Stomach (tissue), 9 donors: ENCODE results near the gene MEX3B. TPM values are rescaled to one million over a fixed set of nuclear protein-coding genes. Genes with fewer than 3 reads are reported as not detected.

Experiments used
- DNase-seq, 2 donors: peaks; one replicate each; pipeline versions ENCODE4 v3.0.0 to v3.0.0-alpha.2; 2013 to 2019
- H3K27ac ChIP-seq, 5 donors: fragments of 200-600 bp in 4 of 5; sonication (generic) in 4 of 5; one replicate each; pipeline ENCODE4 v1.5.1; 2013 to 2019; ENCODE audit warnings: mild to moderate bottlenecking in 1 of 5, moderate library complexity in 1 of 5
- H3K27me3 ChIP-seq, 3 donors: fragments of 200-600 bp; sonication (generic); one replicate each; pipeline ENCODE4 v1.5.1; 2017 to 2019; ENCODE audit warnings: mixed run types in 1 of 3
- H3K36me3 ChIP-seq, 4 donors: fragments of 200-600 bp; sonication (generic); 1 replicate in 3 of 4; 2 replicates in 1 of 4; pipeline ENCODE4 v1.5.1; 2016 to 2019
- H3K4me1 ChIP-seq, 4 donors: fragments of 200-600 bp; sonication (generic); one replicate each; pipeline ENCODE4 v1.5.1; 2016 to 2019
- H3K4me3 ChIP-seq, 4 donors: fragments of 200-600 bp; sonication (generic) in 3 of 4; one replicate each; pipeline ENCODE4 v1.5.1; 2016 to 2019; ENCODE audit warnings: mild to moderate bottlenecking in 1 of 4
- H3K9me3 ChIP-seq, 4 donors: fragments of 200-600 bp; sonication (generic); one replicate each; pipeline ENCODE4 v1.5.1; 2016 to 2019
- CTCF ChIP-seq, 7 experiments: fragments of 450-650 bp in 4 of 7; fragments of 200-600 bp in 3 of 7; sonication (generic) in 3 of 7; IDR thresholded peaks; one replicate each; pipeline ENCODE4 v1.5.1; 2016 to 2019; ENCODE audit warnings: antibody characterized with exemption in 7 of 7, control low read depth in 2 of 7, mild to moderate bottlenecking in 1 of 7
- EP300 ChIP-seq: sonication (generic); formaldehyde crosslinking; IDR thresholded peaks from one replicate; pipeline ENCODE4 v1.6.1; 2017; ENCODE audit warnings: antibody characterized with exemption
- POLR2A ChIP-seq, 4 donors: fragments of 450-650 bp; IDR thresholded peaks; one replicate each; pipeline ENCODE4 v1.6.1; 2016; ENCODE audit warnings: antibody characterized with exemption in 4 of 4, control low read depth in 2 of 4, mild to moderate bottlenecking in 1 of 4, moderate library complexity in 1 of 4
- POLR2AphosphoS5 ChIP-seq, 3 donors: sonication (generic); formaldehyde crosslinking; IDR thresholded peaks; one replicate each; pipeline ENCODE4 v1.6.1; 2016; ENCODE audit warnings: antibody characterized with exemption in 3 of 3
- WGBS, 5 donors: extraction: QIAGEN DNeasy Blood & Tissue Kit in 3 of 5; methylation state at CpG; one replicate each; pipeline versions ENCODE4 v1.1.5 to v1.1.7; 2013 to 2018; 5-methylcytosine and 5-hydroxymethylcytosine counted together
- intact Hi-C: fragments of 100-400 bp; cut with DNase I; formaldehyde crosslinking; loops from one replicate; pipeline ENCODE4 v1.15.1; 2023; ENCODE audit warnings: low total_unique reads
- polyA plus RNA-seq, 3 donors: library from polyadenylated mRNA; stranded (reverse); fragments of 200-250 nt; gene quantifications; one replicate each; pipeline ENCODE4 v1.2.3, GENCODE V29; 2013
- total RNA-seq, 5 donors: library from RNA; depleted of rRNA; stranded (reverse); fragments of >200 nt; gene quantifications; one replicate each; pipeline versions ENCODE4 v1.1.0 to v1.2.3, GENCODE V29; 2014 to 2016
- donor health status: healthy with polysubstance abuse.
- donor health status: Bipolar disorder and iron deficiency.
- donor health status: healthy.

The MEX3B gene
- total and polyA plus RNA-seq, 8 donors = 0.44 to 2.9 (median 0.46) TPM; not detected in 3

GRCh38 chr15:82079736-82080135, 33.9 kb upstream of the MEX3B start:
- DNase-seq = no peak
- Histone ChIP-seq H3K4me1 (no peaks in the 10 kb centered on the region), H3K27ac (no peak overlapping the region), H3K4me3 (no peak overlapping the region), H3K36me3 (no peaks in the 10 kb centered on the region), H3K27me3 (peaks cover 0 to 37% (median 0%) of the 10 kb centered on the region in 3 donors), H3K9me3 (no peaks in the 10 kb centered on the region)
- TF ChIP-seq POLR2AphosphoS5 (IDR thresholded peaks at IDR 0.05) (no peak), EP300 (no peak), CTCF (IDR thresholded peaks at IDR 0.05) (no peak), POLR2A (IDR thresholded peaks at IDR 0.05) (no peak)
- intact Hi-C loops = no loop called here
- 52 to 75% (median 63%) methylated on average over 5 of the region's 5 CpGs for WGBS, 5 donors

- no peaks in the 10 kb centered on the region for H3K4me1 ChIP-seq
- DNase-seq = no peak
- TF ChIP-seq POLR2A (IDR thresholded peaks at IDR 0.05) (no peak), POLR2AphosphoS5 (IDR thresholded peaks at IDR 0.05) (no peak), EP300 (no peak), CTCF (IDR thresholded peaks at IDR 0.05) (no peak)
- no peak overlapping the region for H3K27ac ChIP-seq
- peaks cover 0 to 4% (median 0%) of the 10 kb centered on the region in 4 donors for H3K9me3 ChIP-seq
- intact Hi-C loops = no loop called here
- 82 to 94% (median 87%) methylated on average over 1 of the region's 1 CpG for WGBS, 5 donors
- H3K27me3 ChIP-seq = peaks cover 0 to 20% (median 12%) of the 10 kb centered on the region in 3 donors
- no peaks in the 10 kb centered on the region for H3K36me3 ChIP-seq
- H3K4me3 ChIP-seq = no peak overlapping the region
These were observed 28.8 kb upstream of the MEX3B start for GRCh38 chr15:82074610-82075009.

GRCh38 chr15:82072926-82073537, 27.2 kb upstream of the MEX3B start:
- Histone ChIP-seq H3K36me3 (no peaks in the 10 kb centered on the region), H3K4me3 (no peak overlapping the region), H3K27me3 (peaks cover 0 to 18% (median 12%) of the 10 kb centered on the region in 3 donors), H3K4me1 (no peaks in the 10 kb centered on the region), H3K9me3 (peaks cover 0 to 4% (median 0%) of the 10 kb centered on the region in 4 donors), H3K27ac (no peak overlapping the region)
- TF ChIP-seq EP300 (no peak), CTCF (IDR thresholded peaks at IDR 0.05) (no peak), POLR2AphosphoS5 (IDR thresholded peaks at IDR 0.05) (no peak), POLR2A (IDR thresholded peaks at IDR 0.05) (no peak)
- WGBS, 5 donors = 93 to 100% (median 95%) methylated on average over 4 to 5 of the region's 5 CpGs
- intact Hi-C loops = no loop called here
- no peak for DNase-seq

GRCh38 chr15:82066455-82066854, 20.6 kb upstream of the MEX3B start:
- no peak for DNase-seq
- peaks cover 0 to 4% (median 0%) of the 10 kb centered on the region in 4 donors for H3K4me1 ChIP-seq
- intact Hi-C loops = no loop called here
- WGBS, 5 donors = 75 to 87% (median 83%) methylated on average over 4 of the region's 4 CpGs
- peaks cover 0 to 36% (median 30%) of the 10 kb centered on the region in 3 donors for H3K27me3 ChIP-seq
- no peaks in the 10 kb centered on the region for H3K36me3 ChIP-seq
- no peak for TF ChIP-seq CTCF (IDR thresholded peaks at IDR 0.05)
- TF ChIP-seq EP300 = no peak
- no peak for TF ChIP-seq POLR2AphosphoS5 (IDR thresholded peaks at IDR 0.05)
- no peak overlapping the region for H3K27ac ChIP-seq
- no peak overlapping the region for H3K4me3 ChIP-seq
- no peaks in the 10 kb centered on the region for H3K9me3 ChIP-seq
